Neural cell (in vitro differentiated cells): ENCODE results near the gene LHPP.

Experiments used
- EZH2 ChIP-seq: fragments of 200-600, 300-800 bp; shearing (Covaris generic), sonication (generic); IDR thresholded peaks from 2 replicates; pipeline ENCODE4 v1.6.1; 2014; ENCODE audit warnings: antibody characterized with exemption, low read length, borderline replicate concordance, mild to moderate bottlenecking; ENCODE audit not compliant: insufficient read depth, poor library complexity, severe bottlenecking
- TF ChIP-seq, protein P1 (sequence below): IDR thresholded peaks from 2 replicates; pipeline ENCODE4 v1.6.1; 2012; ENCODE audit warnings: borderline replicate concordance

DNA sequence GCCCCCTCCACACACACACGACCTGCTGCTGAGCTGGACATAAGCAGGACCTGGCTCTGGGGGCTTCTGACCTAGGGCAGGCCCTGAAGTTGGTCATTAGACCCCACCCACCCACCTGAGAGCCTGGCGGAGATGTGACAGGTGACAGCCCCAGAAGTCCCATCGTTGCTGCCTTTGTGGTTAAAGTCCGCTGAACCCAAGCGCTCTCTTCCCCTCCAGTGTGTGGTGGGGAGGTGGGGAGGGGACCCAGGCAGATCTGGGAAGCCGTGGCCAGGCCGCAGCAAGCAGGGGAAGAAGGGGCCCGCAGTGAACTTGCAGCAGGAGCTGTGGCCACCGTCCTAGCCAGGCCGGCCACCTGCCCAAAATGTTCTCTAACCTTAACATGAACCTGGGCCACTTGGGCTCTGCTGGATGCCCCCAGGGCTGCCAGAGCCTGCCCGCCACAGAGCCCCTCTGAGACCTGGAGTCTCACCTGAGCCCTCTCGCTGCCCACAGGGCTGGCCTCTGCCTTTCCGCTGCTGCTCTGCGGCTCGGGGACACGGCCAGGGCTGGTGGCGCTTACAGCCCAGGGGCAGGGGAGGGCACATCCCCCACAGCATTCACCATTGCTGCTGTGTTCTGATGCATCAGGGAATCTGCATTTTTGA lies 65.1 kb downstream of the LHPP start:
- TF ChIP-seq EZH2, result no peak
- TF ChIP-seq, protein P1, sequence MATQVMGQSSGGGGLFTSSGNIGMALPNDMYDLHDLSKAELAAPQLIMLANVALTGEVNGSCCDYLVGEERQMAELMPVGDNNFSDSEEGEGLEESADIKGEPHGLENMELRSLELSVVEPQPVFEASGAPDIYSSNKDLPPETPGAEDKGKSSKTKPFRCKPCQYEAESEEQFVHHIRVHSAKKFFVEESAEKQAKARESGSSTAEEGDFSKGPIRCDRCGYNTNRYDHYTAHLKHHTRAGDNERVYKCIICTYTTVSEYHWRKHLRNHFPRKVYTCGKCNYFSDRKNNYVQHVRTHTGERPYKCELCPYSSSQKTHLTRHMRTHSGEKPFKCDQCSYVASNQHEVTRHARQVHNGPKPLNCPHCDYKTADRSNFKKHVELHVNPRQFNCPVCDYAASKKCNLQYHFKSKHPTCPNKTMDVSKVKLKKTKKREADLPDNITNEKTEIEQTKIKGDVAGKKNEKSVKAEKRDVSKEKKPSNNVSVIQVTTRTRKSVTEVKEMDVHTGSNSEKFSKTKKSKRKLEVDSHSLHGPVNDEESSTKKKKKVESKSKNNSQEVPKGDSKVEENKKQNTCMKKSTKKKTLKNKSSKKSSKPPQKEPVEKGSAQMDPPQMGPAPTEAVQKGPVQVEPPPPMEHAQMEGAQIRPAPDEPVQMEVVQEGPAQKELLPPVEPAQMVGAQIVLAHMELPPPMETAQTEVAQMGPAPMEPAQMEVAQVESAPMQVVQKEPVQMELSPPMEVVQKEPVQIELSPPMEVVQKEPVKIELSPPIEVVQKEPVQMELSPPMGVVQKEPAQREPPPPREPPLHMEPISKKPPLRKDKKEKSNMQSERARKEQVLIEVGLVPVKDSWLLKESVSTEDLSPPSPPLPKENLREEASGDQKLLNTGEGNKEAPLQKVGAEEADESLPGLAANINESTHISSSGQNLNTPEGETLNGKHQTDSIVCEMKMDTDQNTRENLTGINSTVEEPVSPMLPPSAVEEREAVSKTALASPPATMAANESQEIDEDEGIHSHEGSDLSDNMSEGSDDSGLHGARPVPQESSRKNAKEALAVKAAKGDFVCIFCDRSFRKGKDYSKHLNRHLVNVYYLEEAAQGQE, result no peak
